ENCODE results near the gene PSMA6.
A peak's percentile ranks its signal among the peaks of the same experiment; 100 is the strongest.
"Not testable (repeated sequence)": the region's sequence is repeated elsewhere in the genome, so short reads cannot be mapped to it uniquely, and the experiment has no call there.

The PSMA6 gene

DNA sequence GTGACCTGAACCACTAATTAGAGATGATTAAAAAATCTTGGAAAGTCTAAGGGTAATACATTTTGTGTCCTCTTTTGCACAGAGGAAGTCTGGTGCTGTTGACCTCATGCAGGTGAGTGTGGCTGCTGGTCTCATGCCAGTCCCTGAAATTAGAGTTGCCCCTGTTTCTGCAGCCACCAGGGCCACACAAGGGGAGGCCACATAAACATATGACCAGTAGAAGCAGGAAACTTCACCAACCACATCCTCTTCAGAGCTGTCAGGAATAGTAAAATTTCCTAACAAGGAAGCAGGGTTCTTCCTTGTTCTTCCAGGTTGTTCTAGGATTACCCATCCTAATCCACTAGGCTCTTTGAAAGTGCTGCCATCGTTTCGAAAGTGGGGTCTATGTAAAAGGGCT, 28.3 kb downstream of the PSMA6 start:
- no peak for DNase-seq (ENCODE audit: low read depth)

DNA sequence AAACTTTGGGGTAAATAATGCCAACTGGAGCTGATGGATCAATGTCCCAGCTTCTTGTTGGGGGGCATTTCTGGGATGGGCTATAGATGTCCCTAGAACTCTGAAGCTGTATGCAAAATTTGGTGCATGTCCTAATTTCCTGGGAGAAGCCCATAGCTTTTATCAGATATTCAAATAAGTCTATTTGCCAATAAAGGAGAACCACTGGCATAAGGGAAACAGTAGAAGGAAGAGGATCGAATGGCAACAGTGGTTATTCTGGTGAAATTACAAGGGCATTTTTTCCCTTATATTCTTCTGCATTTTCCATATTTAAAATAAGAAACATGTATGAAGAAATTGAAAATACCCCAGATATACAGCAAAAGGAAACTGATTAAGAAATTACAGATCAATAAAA, 34.2 kb downstream of the PSMA6 start:
- DNase-seq (ENCODE audit: low read depth), result no peak

DNA sequence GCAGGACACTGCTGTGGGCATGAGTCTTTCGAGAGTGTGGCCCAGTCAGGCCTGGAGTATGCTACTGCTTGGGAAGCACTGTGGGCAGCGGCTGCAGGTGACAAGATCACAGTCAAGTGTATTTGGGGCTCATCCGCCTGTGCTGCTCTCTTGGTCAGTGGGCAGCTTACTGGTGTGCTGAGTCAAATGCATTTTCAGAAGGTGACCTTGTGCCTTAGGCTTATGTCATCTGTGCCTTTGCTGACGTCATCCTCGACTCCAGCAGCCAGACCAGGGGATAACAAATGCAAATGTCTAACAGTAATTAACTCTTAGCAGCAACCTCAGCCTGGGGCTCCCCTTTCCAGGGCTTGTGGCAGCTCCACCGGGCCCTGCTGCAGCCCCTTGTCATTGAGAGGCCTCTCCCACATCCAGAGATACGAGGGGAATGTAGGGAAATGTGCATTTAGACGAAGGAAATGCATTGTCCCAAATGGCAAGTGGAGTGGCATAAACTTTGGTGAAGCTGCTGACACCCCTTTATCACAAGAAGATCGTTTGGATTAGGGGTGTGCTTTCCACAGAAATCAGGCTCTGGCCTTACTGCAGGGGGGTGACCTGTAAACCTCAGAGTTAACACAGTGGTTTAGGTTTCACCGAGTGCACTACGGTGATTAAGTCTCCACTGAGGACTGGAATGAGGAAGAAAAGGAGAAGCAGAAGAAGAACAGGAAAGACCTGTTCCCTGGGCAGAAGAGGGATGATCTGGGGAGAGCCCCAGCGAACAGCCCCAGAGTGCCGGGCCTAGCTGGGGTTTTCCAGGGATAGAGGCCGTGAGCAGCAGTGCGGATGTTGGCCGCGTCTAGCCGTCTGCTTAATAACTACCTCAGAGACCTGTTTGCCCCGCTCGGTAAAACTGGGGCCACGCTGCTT, 39.7 kb downstream of the PSMA6 start:
- no peak for DNase-seq (ENCODE audit: low read depth)

DNA sequence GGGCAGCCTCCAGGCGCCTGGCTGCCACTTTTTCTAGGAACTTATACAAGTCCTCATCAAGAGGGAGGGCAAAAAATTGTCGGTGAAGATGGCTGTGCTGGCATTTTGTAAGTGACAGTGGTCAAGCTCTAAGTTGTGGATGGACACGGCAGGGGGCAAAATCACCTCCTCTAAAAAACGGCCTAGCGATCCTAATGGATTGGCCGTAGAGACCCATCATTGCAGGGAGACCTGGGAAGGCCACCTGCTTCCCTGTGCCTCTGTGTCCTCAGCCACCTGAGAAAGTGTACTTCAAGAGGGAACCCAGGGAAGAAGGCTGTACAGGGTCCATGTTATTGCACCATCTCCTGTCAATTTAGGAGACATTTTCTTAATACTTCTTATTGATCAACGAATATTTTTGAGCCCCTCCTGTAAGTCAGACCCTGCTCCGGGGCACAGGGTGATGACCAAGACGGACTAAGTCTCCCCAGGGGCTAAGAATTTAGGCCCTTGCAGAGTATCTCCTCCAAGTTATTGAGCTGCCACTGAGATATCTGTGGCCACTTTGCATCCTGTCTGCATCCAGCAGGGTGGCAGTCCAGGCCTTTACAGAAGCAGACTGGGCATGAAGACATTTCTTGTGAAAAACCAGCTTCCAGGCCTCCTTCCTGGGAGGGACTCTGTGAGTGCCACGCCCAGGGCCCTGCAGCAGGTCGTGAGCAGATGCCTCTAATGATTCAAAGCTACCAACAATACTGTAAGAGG, 40.5 kb downstream of the PSMA6 start:
- peak; percentile 51 for DNase-seq (ENCODE audit: low read depth)

DNA sequence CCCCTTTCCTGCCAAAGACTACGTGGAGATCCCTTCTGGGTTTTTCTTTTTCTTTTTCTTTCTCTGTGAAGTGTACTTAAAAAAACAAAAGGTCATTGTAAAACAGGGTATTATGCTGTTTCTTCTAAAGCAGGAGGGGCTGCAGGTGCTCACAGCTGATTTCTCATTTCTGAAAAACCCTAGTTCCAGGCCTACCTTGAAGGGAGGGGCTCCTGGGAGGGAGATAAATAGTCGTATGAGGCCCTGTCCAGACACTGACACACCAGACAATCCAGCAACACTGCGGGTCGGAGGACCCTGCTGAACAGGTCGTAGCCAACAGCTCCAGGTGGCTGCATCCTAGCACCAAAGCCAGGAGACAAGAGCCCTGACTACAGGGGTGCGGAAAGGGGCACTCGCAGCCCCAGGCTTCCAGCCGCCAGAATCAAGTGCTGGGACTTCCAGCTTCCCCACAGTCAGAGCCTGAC, 41.1 kb downstream of the PSMA6 start:
- no peak for DNase-seq (ENCODE audit: low read depth)

DNA sequence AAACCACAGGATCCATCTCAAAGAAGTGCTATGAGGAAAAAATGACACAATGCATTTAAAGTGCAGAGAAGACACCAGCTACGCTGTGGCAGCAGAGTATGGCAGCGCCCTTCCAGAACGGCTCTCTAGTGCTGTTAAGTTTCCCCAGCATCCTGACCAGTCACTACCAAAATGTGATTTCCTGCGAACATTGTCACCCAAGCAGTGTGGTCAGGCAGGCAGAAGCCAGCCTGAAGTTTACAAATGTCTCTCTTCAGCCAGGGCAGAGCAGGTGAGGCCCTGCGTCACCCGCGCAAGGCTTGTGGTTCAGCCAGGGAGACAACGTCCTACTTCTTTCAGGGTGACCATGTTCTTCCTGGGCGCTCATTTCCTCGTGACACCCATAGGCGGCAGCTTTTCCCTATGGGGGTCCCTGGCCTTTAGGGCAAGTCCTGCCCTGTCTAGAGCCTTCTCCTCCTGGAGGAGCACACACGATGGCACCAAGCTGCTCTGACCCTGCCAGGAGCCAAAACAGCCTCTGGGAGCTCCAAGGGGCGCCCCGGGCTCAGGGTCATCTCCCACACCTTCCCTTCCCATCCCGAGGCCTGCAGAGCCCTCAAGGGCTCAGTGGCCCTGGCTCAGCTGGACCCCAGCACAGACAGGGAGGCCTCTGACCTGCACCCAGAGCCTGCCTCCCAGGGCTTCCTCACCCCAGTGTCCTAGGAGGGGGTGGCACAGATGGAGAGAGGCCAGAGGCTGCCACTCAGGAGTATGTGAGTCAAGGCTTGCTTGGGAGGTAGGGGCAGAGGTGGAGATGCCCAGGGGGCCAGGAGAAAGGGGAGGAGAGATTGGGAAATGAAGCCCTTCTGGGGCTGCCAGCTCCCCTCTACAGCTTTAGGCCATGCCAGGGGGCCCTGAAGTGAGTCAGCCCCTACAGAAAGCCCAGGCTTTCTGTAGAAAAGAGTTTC, 41.9 kb downstream of the PSMA6 start:
- no peak for DNase-seq (ENCODE audit: low read depth)

DNA sequence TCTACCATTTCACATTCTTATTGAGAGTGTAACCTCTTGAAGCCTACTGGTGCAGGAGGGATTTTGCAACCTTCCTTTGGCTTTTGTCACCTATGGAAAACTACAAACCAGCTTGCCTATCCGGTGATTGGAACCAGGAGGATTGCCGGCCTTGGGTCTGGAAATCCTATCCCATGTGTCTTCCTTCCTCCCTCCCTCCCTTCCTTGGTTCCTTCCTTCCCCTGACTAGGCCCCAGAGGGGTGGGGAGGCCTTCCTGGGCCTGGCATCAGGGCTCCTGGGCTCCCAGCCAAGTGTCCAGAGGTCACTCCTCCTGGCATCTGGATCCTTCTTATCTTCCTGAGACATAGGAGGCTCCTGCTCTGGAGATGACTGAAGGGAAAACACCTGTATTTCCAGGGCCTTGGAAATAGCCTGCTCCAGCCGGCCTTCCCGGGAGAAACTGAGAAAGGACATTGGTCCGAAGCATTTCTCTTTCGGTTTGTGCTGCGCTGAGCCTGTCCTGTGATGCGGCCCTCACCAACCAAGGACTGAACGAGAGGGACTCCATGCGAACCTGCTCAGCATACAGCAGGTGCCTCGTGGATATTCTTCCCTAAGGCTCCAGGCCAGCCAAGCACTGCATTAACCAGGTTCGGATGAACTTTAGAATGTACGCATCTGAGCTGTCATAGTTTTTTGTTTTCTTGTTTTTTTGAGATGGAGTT, 43.4 kb downstream of the PSMA6 start:
- no peak for DNase-seq (ENCODE audit: low read depth)

DNA sequence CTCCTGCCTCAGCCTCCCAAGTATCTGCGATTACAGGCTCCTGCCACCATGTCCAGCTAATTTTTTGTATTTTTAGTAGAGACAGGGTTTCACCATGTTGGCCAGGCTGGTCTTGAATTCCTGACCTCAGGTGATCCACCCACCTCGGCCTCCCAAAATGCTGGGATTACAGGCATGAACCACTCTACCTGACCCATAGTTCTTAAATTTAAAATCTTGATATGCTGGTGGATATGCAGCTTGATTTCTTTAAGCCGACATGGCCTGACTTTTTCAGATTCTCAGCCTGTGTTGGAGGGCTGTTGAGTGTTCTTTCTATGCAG, 44.0 kb downstream of the PSMA6 start:
- not testable (repeated sequence) for DNase-seq (ENCODE audit: low read depth)

DNA sequence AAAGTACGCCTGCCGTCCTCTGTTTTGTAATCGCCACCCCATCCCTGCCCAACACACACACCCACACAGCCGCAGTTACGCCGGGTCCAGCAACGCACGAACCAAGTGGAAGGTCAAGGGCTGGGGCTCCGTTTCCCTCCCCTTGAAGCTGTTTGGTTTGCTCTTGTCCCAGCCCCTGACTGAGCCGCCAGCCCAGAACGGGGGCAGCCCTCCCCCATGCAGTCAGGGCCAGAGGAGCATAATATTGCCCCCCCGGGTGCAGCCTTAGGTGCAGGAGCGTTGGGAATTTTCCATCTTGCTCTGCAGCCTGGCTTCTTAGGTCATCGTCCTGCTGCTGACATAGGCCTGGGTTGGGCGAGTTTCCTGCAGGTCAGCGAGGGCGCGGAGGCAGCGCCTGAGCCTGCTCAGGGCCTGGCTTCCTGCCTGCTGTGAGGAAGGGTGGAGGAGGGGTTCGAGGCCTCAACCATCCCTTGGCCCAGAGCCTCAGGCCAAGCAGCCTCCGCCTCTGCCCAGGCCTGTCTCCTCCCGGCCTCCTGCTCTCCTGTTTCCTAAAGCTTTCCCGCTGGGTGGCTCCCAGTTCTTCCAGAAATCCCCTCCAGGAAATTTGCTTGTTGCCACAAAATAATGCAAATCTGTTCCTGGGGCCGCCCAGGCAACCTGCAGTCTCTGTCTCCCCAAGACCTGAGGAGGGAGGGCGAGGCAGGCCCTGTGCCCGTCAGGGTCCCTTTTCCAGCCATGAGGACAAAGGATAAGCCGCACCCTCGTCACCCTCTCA, 44.5 kb downstream of the PSMA6 start:
- DNase-seq (ENCODE audit: low read depth), result no peak

DNA sequence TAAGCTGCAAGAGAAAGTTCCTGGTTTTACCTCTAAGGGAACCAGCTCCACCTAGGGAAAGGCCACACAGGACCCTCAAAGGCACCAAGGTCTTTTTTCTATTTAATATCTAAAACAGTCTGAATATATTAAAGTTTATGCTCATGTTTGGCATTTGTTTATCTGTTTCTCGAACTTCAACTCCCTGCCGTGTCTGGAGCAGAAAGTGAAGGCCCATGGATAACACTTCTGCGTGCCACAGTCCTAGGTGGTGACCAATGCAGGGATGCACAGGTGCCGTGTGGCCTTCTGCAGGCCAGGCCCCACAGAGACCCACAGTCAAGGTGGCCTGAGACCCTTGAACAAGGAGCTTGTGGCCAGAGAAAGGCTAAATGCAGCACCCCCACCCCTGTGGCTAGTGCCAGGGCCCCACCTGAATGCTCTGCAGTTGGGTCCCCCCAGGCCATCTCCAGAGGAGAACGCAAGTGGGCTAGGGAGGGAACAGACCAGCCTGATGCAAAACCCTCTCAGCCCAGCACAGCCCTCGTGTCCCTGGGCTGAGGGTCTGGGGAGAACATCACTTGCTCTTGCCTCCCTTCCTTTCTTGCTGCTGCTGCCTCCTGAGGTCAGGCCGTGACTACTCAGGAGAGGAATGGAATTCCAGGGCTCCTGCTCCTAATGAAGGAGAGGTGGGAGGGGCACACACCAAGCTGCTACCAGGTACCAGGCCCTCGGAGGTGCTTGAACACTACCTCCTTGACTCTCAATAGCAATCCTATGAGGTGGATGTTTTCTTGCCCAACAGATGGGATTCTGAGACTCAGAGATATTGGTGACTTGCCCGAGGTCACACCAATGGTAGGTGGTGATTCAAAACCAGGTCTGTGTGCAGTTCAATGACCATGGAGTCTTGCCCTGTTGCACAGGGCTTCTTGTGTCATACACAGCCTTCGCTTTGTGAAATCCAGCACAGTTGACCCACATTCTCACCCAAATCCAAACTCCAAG, 45.4 kb downstream of the PSMA6 start:
- DNase-seq (ENCODE audit: low read depth), result no peak

DNA sequence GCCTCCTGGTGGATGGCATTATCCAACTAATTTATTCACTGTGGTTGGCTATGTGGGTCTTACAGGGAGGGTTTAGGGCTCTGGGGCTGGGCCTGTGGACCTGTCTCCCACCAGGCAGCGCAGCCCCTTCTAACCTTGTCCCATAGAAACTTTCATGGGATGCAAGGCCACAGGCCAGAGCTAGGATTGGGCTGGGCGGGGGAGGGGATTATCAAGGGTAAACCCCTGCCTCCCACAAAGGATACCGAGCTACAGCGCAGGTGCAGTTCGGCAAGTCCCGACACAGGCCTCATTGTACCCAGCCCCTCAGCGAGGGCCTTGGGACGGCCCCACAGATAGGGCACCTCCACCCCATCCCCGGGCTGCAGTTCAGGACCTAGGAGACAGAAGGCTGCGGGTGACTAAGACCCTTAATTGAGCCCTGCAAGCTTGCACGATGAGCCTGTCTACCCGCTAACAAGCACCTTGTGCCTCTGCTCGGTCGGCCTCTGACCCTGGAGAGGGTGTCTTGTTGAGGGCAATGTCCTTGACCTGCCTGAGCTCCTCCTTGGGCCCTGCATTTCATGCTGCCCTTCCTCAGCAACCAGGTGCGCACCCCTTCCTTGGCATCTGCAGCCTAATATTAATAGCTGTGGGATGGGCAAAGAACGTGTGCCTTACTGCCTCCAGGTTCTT, 46.7 kb downstream of the PSMA6 start:
- DNase-seq (ENCODE audit: low read depth), result no peak

DNA sequence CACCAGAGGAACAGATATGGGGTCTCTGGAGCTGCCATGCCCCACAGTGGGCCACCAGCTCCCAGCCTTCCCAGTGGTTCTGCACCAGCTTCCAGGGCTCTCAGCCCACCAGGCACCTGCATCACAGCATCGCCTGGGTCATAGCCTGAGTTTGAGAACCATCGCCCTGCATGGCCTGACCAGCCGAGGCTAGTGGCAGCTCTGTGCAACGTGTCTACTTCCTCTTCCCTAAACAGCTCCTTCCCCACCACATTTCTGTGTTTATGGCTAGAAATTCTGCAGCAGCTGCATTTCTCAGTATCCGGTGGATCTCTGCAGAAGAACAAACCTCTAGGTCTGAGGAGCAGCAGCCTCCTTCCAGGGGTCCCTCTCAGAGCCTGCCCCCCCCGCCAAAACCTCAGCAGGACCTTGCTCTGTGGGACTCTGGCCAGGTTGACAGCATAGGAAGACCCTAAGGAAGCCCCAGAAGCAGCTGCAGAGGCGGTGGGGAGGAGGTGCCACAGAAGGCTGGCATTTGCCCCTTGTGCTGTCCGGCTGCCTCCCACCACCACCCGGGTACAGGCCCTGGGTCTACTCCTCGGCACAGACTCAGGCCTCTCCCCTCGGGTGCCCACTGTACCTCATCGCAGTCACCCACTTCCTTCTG, 47.7 kb downstream of the PSMA6 start:
- DNase-seq (ENCODE audit: low read depth), result no peak

DNA sequence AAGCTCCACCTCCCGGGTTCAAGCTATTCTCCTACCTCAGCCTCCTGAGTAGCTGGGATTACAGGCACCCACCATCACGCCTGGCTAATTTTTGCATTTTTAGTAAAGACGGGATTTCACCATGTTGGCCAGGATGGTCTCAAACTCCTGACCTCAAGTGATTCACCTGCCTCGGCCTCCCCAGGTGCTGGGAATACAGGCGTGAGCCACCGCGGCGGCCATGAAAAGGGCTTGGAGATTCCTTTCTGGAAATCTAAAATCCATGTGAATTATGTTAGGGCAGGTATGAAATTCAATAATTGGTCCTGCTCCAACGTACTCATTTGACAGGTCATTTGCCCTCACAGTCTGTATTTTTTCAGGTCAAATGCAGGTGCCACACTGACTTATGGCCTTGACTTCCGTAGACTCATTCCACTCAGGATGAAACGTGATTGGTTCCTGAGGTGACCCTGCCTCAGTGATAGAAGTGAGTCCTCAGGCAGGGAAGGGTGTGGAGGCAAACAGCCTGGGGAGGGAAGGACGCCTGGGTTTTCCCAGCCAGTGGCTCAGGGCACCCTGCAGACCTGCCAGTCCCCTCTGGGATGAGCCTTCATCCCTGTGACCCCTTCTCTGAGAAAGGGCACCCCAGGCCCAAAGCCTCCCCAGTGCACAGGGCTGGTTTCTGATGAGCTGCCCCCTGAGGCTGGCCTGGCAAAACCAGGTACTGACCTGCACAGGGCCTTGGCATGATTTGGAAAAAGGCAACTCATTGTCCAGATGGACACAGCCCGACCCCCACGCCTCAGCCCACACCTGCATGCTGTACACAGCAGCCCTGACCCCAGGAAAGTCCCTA, 48.7 kb downstream of the PSMA6 start:
- DNase-seq (ENCODE audit: low read depth), result no peak

DNA sequence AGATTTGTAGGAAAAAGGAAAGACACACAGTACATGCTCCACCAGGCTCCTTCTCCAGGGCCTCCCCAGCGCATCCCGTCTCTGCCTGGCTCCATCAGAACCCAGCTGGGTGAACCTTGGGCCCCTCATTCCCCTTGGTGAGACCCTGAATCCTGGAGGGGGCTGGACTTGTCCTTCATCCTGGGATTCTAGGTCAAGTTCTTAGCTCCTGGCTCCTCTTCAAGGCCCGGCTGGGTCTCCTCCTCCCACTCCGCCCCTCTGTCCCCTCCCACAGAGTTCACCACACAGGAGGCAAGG, 49.2 kb downstream of the PSMA6 start:
- DNase-seq (ENCODE audit: low read depth), result no peak

DNA sequence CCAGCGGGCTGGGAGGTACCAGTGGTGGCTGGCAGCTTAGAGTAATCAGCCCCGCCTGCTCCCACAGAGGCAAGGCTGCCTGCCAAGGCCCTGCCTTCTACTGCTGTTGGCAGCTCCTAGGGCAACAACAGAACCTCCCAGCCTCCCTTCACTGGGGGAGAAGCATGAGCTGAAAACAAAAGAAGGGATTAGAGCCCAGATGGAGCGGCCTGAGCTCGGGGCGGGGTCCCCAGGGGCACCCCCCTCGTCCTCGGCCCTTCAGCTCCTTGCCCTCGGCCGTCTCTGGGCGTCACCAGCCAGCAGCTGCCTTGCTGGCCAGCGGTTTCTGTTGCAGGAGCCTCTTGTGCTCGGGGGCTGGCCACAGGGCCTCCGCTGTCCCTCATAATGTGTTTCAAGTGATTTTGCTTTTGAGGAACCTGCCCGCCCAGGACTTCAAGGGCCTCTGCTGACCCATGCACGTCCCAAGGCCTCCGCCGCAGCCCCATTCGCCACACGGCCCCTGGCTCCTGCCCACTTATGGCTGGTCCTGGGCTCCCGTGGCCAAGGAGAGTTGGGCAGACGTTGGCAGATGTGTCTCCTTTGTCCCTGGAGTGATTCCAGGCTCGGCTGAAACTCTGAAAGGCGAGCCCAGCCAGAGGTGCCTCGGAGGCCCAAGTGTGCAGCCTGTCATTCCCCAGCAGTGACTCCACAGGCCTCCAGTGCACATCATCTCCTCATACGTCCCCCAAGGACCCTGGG, 49.7 kb downstream of the PSMA6 start:
- no peak for DNase-seq (ENCODE audit: low read depth)

DNA sequence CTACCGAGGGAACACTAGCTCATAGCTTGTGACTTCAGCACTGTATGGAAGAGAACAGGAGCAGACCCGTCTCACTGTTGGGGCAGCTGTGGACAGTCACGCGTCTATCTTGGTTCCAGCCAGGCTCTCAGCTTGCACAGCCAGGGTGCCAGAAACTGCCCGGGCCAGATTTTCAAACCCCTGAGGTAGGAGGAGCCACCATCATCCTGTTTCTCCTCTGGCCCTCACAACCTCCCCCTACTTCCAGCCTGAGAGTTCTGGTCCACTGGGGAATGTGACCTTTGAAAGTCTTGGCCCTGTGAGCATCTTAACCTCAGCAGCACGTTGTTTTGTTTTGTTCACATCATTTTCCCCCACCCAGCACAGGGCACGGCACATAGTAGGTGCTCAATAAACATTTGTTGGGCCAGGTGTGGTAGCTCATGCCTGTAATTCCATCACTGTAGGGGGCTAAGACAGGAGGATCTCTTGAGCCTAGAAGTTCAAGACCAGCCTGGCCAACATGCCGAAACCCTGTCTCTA, 50.4 kb downstream of the PSMA6 start:
- DNase-seq (ENCODE audit: low read depth), result no peak

DNA sequence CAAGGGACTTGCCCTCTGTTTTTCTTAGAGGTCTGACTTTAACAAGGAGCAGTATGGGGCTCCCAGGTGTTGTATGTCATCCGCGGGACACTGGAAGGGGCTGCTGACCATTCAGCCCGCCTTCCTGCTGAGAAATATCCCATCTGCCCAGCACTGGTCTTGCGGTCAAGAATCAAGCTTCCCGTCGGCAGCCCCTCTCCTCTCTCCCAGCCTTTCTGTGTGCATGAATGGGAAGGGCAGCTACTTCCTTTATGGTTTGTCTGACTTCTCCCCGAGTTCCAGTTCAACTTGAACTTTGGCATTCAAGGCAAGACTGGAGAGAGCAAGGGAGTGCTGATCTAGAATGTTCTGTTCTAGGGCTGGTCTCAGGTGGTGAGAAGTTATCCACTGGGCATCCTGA, 51.5 kb downstream of the PSMA6 start:
- no peak for DNase-seq (ENCODE audit: low read depth)
